Prostate gland (tissue), 2 donors: Measurements from ENCODE around the gene FGG.

Experiments
- CTCF ChIP-seq, 4 experiments: fragments of 200-600 bp in 2 of 4; fragments of 450-650 bp in 2 of 4; sonication (generic) in 2 of 4; IDR thresholded peaks; 1 replicate in 3 of 4; 2 replicates in 1 of 4; pipeline ENCODE4 v1.5.1; 2016 to 2019; ENCODE audit warnings: antibody characterized with exemption in 4 of 4, mild to moderate bottlenecking in 2 of 4, moderate library complexity in 2 of 4
- POLR2A ChIP-seq: fragments of 450-650 bp; IDR thresholded peaks from one replicate; pipeline ENCODE4 v1.6.1; 2016; ENCODE audit warnings: antibody characterized with exemption, mild to moderate bottlenecking
- POLR2AphosphoS5 ChIP-seq: sonication (generic); formaldehyde crosslinking; IDR thresholded peaks from one replicate; pipeline ENCODE4 v1.6.1; 2017; ENCODE audit warnings: antibody characterized with exemption

GRCh38 chr4:154569028-154569427 is 43.4 kb downstream of the FGG start:
- TF ChIP-seq CTCF (IDR thresholded peaks at IDR 0.05), result no peak
- no peak for TF ChIP-seq POLR2AphosphoS5
- no peak for TF ChIP-seq POLR2A
